DND-41 (cell line): ENCODE data around the gene FAM151B.

Experiments
- ATAC-seq: fragments of 200-7000 bp; cut with Tn5 transposase; 3 replicates; pipeline ENCODE4 v1.9.1; 2021; ENCODE audit warnings: low read depth; ENCODE audit not compliant: insufficient read depth
- DNase-seq: peaks from one replicate; pipeline ENCODE4 v3.0.0-alpha.2; 2020
- H2AFZ ChIP-seq: 2 replicates; pipeline ENCODE4 v1.6.0; 2012; ENCODE audit warnings: low read depth, low read length
- H3K27ac ChIP-seq: 2 replicates; pipeline ENCODE4 v1.5.1; 2012; ENCODE audit warnings: low read length, inconsistent platforms
- H3K27me3 ChIP-seq: fragments of 200-600 bp; sonication (generic); 2 replicates; pipeline ENCODE4 v1.6.0; 2012; ENCODE audit warnings: low read length, mild to moderate bottlenecking, inconsistent platforms; ENCODE audit not compliant: insufficient read depth, poor library complexity
- H3K36me3 ChIP-seq: 2 replicates; pipeline ENCODE4 v1.5.1; 2012; ENCODE audit warnings: low read length, inconsistent platforms; ENCODE audit not compliant: insufficient read depth
- H3K4me1 ChIP-seq: 2 replicates; pipeline ENCODE4 v1.5.1; 2012; ENCODE audit warnings: mild to moderate bottlenecking, low read length; ENCODE audit not compliant: insufficient read depth
- H3K4me2 ChIP-seq: 2 replicates; pipeline ENCODE4 v1.6.0; 2012; ENCODE audit warnings: mild to moderate bottlenecking, moderate library complexity, low read length, inconsistent platforms; ENCODE audit not compliant: insufficient read depth
- H3K4me3 ChIP-seq, 2 experiments: fragments of 200-600 bp in 1 of 2; shearing (Covaris generic) in 1 of 2; 2 replicates each; pipeline ENCODE4 v1.5.1; 2012 to 2016; ENCODE audit warnings: inconsistent platforms in 2 of 2, low read length in 2 of 2, mild to moderate bottlenecking in 2 of 2, low read depth in 1 of 2, moderate library complexity in 1 of 2
- H3K79me2 ChIP-seq: 2 replicates; pipeline ENCODE4 v1.6.0; 2012; ENCODE audit warnings: low read length, inconsistent platforms; ENCODE audit not compliant: insufficient read depth
- H3K9ac ChIP-seq: 2 replicates; pipeline ENCODE4 v1.6.0; 2012; ENCODE audit warnings: low read depth, mild to moderate bottlenecking, inconsistent platforms, low read length, moderate library complexity
- H3K9me3 ChIP-seq: 2 replicates; pipeline ENCODE4 v1.5.1; 2012; ENCODE audit warnings: low read length, moderate library complexity, mild to moderate bottlenecking, inconsistent platforms; ENCODE audit not compliant: insufficient read depth, severe bottlenecking
- H4K20me1 ChIP-seq: 2 replicates; pipeline ENCODE4 v1.6.0; 2012; ENCODE audit warnings: low read length; ENCODE audit not compliant: insufficient read depth
- CTCF ChIP-seq: IDR thresholded peaks from 2 replicates; pipeline ENCODE4 v1.5.1; 2012; ENCODE audit warnings: borderline replicate concordance, low read length, moderate library complexity, mild to moderate bottlenecking; ENCODE audit not compliant: poor library complexity, severe bottlenecking; ENCODE audit errors: extremely low read depth
- EZH2 ChIP-seq: IDR thresholded peaks from 3 replicates; pipeline ENCODE4 v1.6.1; 2012; ENCODE audit warnings: borderline replicate concordance, low read depth, mild to moderate bottlenecking, moderate library complexity, low read length, inconsistent platforms; ENCODE audit not compliant: severe bottlenecking

The FAM151B gene

GRCh38 chr5:80588858-80589540 lies 101.1 kb downstream of the FAM151B start:
- H3K36me3 ChIP-seq, result no peaks in the 10 kb centered on the region
- no peaks in the 10 kb centered on the region for H3K79me2 ChIP-seq
- no peak overlapping the region for H3K4me2 ChIP-seq
- H3K9me3 ChIP-seq, result no peaks in the 10 kb centered on the region
- DNase-seq (no peak), ATAC-seq (no peak)
- H3K9ac ChIP-seq, result no peak overlapping the region
- TF ChIP-seq CTCF (no peak), EZH2 (no peak)
- no peak overlapping the region for H2AFZ ChIP-seq
- H3K4me3 ChIP-seq, result no peak overlapping the region
- no peak overlapping the region for H3K27ac ChIP-seq
- no peaks in the 10 kb centered on the region for H3K4me1 ChIP-seq
- no peaks in the 10 kb centered on the region for H3K27me3 ChIP-seq
- H4K20me1 ChIP-seq, result no peaks in the 10 kb centered on the region

- Histone ChIP-seq H3K4me1 (no peaks in the 10 kb centered on the region), H3K9me3 (no peaks in the 10 kb centered on the region), H3K4me3 (no peak overlapping the region), H4K20me1 (no peaks in the 10 kb centered on the region), H3K79me2 (no peaks in the 10 kb centered on the region), H3K27ac (no peak overlapping the region), H2AFZ (no peak overlapping the region), H3K36me3 (no peaks in the 10 kb centered on the region), H3K4me2 (no peak overlapping the region), H3K27me3 (no peaks in the 10 kb centered on the region), H3K9ac (no peak overlapping the region)
- DNase-seq (no peak), ATAC-seq (no peak)
- TF ChIP-seq EZH2 (no peak), CTCF (no peak)
Observed at GRCh38 chr5:80590766-80591165, 102.9 kb downstream of the FAM151B start.

GRCh38 chr5:80591352-80591751 lies 103.5 kb downstream of the FAM151B start:
- Histone ChIP-seq H3K4me1 (no peaks in the 10 kb centered on the region), H3K9me3 (no peaks in the 10 kb centered on the region), H3K27me3 (no peaks in the 10 kb centered on the region), H4K20me1 (no peaks in the 10 kb centered on the region), H3K27ac (no peak overlapping the region), H3K79me2 (no peaks in the 10 kb centered on the region), H3K36me3 (no peaks in the 10 kb centered on the region), H2AFZ (no peak overlapping the region), H3K4me3 (no peak overlapping the region), H3K4me2 (no peak overlapping the region), H3K9ac (no peak overlapping the region)
- DNase-seq (no peak), ATAC-seq (no peak)
- TF ChIP-seq EZH2 (no peak), CTCF (no peak)

- Histone ChIP-seq H3K4me2 (no peak overlapping the region), H3K27ac (no peak overlapping the region), H3K4me1 (no peaks in the 10 kb centered on the region), H3K9me3 (no peaks in the 10 kb centered on the region), H3K4me3 (no peak overlapping the region), H2AFZ (no peak overlapping the region), H3K27me3 (no peaks in the 10 kb centered on the region), H3K36me3 (no peaks in the 10 kb centered on the region), H3K79me2 (no peaks in the 10 kb centered on the region), H4K20me1 (no peaks in the 10 kb centered on the region), H3K9ac (no peak overlapping the region)
- ATAC-seq (no peak), DNase-seq (no peak)
- TF ChIP-seq CTCF (no peak), EZH2 (no peak)
Observed at GRCh38 chr5:80592105-80592504, 104.2 kb downstream of the FAM151B start.
